HCT116 (cell line): ENCODE measurements around the gene MOB2. TPM values are rescaled to one million over a fixed set of nuclear protein-coding genes. Genes with fewer than 3 reads are reported as not detected.
A peak's percentile ranks its signal among the peaks of the same experiment; 100 is the strongest.

Source experiments
- ATAC-seq: fragments of 200-7000 bp; cut with Tn5 transposase; 2 replicates; pipeline ENCODE4 v1.9.1; 2020; ENCODE audit warnings: mild to moderate bottlenecking, moderate library complexity
- BruUV-seq: library from RNA; stranded (reverse); fragments of 400-500 nt; replicated peaks from 2 replicates; lab custom pipeline; 2021; lab: Mats Ljungman, UMichigan
- CTCF ChIA-PET: fragments of 300-600 bp; sonication (Branson Sonifier 250); formaldehyde crosslinking; loops from one replicate; lab custom pipeline; 2021; ENCODE audit warnings: antibody characterized with exemption; lab: Charles Lee
- POLR2A ChIA-PET: fragments of 300-600, 350-600 bp; sonication (Branson Sonifier 250); formaldehyde crosslinking; loops from one replicate; lab custom pipeline; 2021; ENCODE audit warnings: antibody characterized with exemption; lab: Charles Lee
- RAD21 ChIA-PET, 2 experiments: fragments of 300-600 bp; sonication (Branson Sonifier 250); formaldehyde crosslinking; loops; one replicate each; lab custom pipeline; 2023; ENCODE audit warnings: low total read pairs in 2 of 2; ENCODE audit not compliant: uncharacterized antibody in 2 of 2, unreplicated experiment in 2 of 2, low non-redundant PET in 1 of 2; lab: Charles Lee
- DNase-seq: peaks from one replicate; pipeline ENCODE4 v3.0.0-alpha.2; 2010; ENCODE audit warnings: low read depth, low spot score
- H2AFZ ChIP-seq: fragments of 200-600 bp; shearing (Covaris generic), sonication (generic); 2 replicates; pipeline ENCODE4 v1.6.1; 2017; ENCODE audit warnings: low read depth, mixed run types, mixed read lengths, antibody characterized with exemption, low read length; ENCODE audit not compliant: poor library complexity, severe bottlenecking
- H3K27ac ChIP-seq: 2 replicates; pipeline ENCODE4 v1.5.1; 2012; ENCODE audit warnings: low read depth, low read length
- H3K27me3 ChIP-seq: fragments of 200-600 bp; sonication (generic); 2 replicates; pipeline ENCODE4 v1.6.1; 2016; ENCODE audit warnings: mixed run types, low read length, mixed read lengths; ENCODE audit not compliant: insufficient read depth
- H3K36me3 ChIP-seq, 2 experiments: fragments of 200-500 bp in 1 of 2; fragments of 200-600 bp in 1 of 2; sonication (Bioruptor generic) in 1 of 2; sonication (generic) in 1 of 2; 2 replicates each; pipeline versions ENCODE4 v1.5.1 to v1.6.1; 2014 to 2016; ENCODE audit warnings: low read length in 2 of 2, inconsistent platforms in 1 of 2, mixed read lengths in 1 of 2, mixed run types in 1 of 2; ENCODE audit not compliant: insufficient read depth in 2 of 2, control insufficient read depth in 1 of 2
- H3K4me1 ChIP-seq, 2 experiments: fragments of 200-600 bp in 1 of 2; sonication (generic) in 1 of 2; 2 replicates each; pipeline versions ENCODE4 v1.5.1 to v1.6.1; 2012 to 2017; ENCODE audit warnings: low read length in 2 of 2, inconsistent platforms in 1 of 2, mild to moderate bottlenecking in 1 of 2, mixed read lengths in 1 of 2, mixed run types in 1 of 2, moderate library complexity in 1 of 2; ENCODE audit not compliant: insufficient read depth in 2 of 2, control insufficient read depth in 1 of 2
- H3K4me2 ChIP-seq: fragments of 200-600 bp; sonication (generic); 2 replicates; pipeline ENCODE4 v1.6.1; 2017; ENCODE audit warnings: mixed run types, low read length, mixed read lengths
- H3K4me3 ChIP-seq, 2 experiments: fragments of 200-600 bp in 1 of 2; sonication (generic) in 1 of 2; replicated peaks in 1 of 2; 2 replicates each; pipeline ENCODE4 v1.5.1; 2011 to 2016; ENCODE audit warnings: low read length in 2 of 2, control low read depth in 1 of 2, low read depth in 1 of 2, mild to moderate bottlenecking in 1 of 2, mixed read lengths in 1 of 2, mixed run types in 1 of 2
- H3K79me2 ChIP-seq: fragments of 200-600 bp; sonication (generic); 2 replicates; pipeline ENCODE4 v1.6.1; 2017; ENCODE audit warnings: mild to moderate bottlenecking, mixed run types, low read length, moderate library complexity, mixed read lengths; ENCODE audit not compliant: insufficient read depth
- H3K9ac ChIP-seq: fragments of 200-600 bp; sonication (generic); 2 replicates; pipeline ENCODE4 v1.6.1; 2016; ENCODE audit warnings: low read length, mixed read lengths
- H3K9me2 ChIP-seq: fragments of 200-600 bp; sonication (generic), shearing (Covaris generic); 2 replicates; pipeline ENCODE4 v1.6.1; 2017; ENCODE audit warnings: mixed run types, mild to moderate bottlenecking, moderate library complexity; ENCODE audit not compliant: insufficient read depth
- H3K9me3 ChIP-seq, 2 experiments: fragments of 200-500 bp in 1 of 2; fragments of 200-600 bp in 1 of 2; sonication (Bioruptor generic) in 1 of 2; sonication (generic) in 1 of 2; 2 replicates each; pipeline ENCODE4 v1.6.1; 2014 to 2017; ENCODE audit warnings: low read length in 2 of 2, mixed read lengths in 2 of 2, inconsistent platforms in 1 of 2, low read depth in 1 of 2, mild to moderate bottlenecking in 1 of 2, mixed run types in 1 of 2, moderate library complexity in 1 of 2; ENCODE audit not compliant: control insufficient read depth in 1 of 2, insufficient read depth in 1 of 2
- H4K20me1 ChIP-seq: fragments of 200-600 bp; sonication (generic), shearing (Covaris generic); 2 replicates; pipeline ENCODE4 v1.6.1; 2017; ENCODE audit warnings: mixed run types, mild to moderate bottlenecking, moderate library complexity; ENCODE audit not compliant: insufficient read depth
- CBX3 ChIP-seq: IDR thresholded peaks from 2 replicates; pipeline ENCODE4 v1.6.1; 2012; ENCODE audit warnings: low read depth
- CEBPB ChIP-seq: IDR thresholded peaks from 2 replicates; pipeline ENCODE4 v1.6.1; 2012; ENCODE audit warnings: low read depth
- EZH2phosphoT487 ChIP-seq: fragments of 200-600 bp; IDR thresholded peaks from 2 replicates; pipeline ENCODE4 v1.6.1; 2018; ENCODE audit warnings: antibody characterized with exemption, borderline replicate concordance
- FOSL1 ChIP-seq: IDR thresholded peaks from 2 replicates; pipeline ENCODE4 v1.6.1; 2012; ENCODE audit warnings: low read depth
- JUND ChIP-seq: IDR thresholded peaks from 2 replicates; pipeline ENCODE4 v1.6.1; 2012
- POLR2AphosphoS5 ChIP-seq: IDR thresholded peaks from 2 replicates; pipeline ENCODE4 v1.6.1; 2011; ENCODE audit warnings: mild to moderate bottlenecking, low read depth, low read length, moderate library complexity
- RAD21 ChIP-seq: IDR thresholded peaks from 2 replicates; pipeline ENCODE4 v1.6.1; 2012; ENCODE audit warnings: low read depth, mild to moderate bottlenecking
- SP1 ChIP-seq: IDR thresholded peaks from 2 replicates; pipeline ENCODE4 v1.6.1; 2012; ENCODE audit warnings: low read depth
- SRF ChIP-seq: IDR thresholded peaks from 2 replicates; pipeline ENCODE4 v1.6.1; 2012; ENCODE audit warnings: low read depth
- intact Hi-C: fragments of 100-400 bp; cut with micrococcal nuclease; formaldehyde crosslinking; loops from 2 replicates; pipeline ENCODE4 v1.10.0; 2022
- total RNA-seq: library from RNA; stranded (reverse); gene quantifications from one replicate; pipeline ENCODE4 v1.2.1, GENCODE V29; 2021; ENCODE audit not compliant: unreplicated experiment
- TF ChIP-seq, protein P1 (sequence below), 3 experiments: fragments of 200-600 bp in 1 of 3; sonication (generic) in 1 of 3; IDR thresholded peaks in 2 of 3; conservative IDR thresholded peaks in 1 of 3; 2 replicates each; pipeline ENCODE4 v1.5.1; 2012 to 2017; ENCODE audit warnings: low read depth in 2 of 3, low read length in 2 of 3, antibody characterized with exemption in 1 of 3, borderline replicate concordance in 1 of 3, control low read depth in 1 of 3, mild to moderate bottlenecking in 1 of 3, mixed read lengths in 1 of 3, mixed run types in 1 of 3, moderate library complexity in 1 of 3; ENCODE audit not compliant: insufficient read depth in 1 of 3
- TF ChIP-seq, protein P2 (sequence below): IDR thresholded peaks from 2 replicates; pipeline ENCODE4 v1.6.1; 2012
- TF ChIP-seq, protein P3 (sequence below): IDR thresholded peaks from 2 replicates; pipeline ENCODE4 v1.6.1; 2011; ENCODE audit warnings: mild to moderate bottlenecking, low read length, moderate library complexity; ENCODE audit not compliant: insufficient replicate concordance; ENCODE audit errors: extremely low read depth

The MOB2 gene
- total RNA-seq, 1 experiment from 2014 or later = 25.7 TPM

DNA sequence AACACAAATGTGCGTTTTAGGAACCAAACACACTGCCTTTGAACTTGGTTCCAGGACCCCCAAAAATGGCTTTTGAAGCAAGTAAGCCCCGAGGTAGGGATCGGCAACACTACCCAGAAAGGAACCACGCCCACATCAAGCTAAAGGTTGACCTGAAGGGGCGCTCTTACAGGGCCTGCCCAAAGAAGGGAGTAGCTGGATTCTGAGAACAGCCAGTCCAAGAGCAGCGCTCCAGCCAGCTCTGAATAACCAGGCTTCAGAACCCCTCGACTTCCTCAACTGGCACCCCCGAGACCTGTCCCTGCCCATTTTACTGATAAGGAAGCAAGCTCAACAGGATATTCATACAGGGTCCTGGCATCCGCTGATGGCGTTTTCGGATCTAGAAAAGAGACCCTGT lies 18.9 kb upstream of the MOB2 start:
- no peaks in the 10 kb centered on the region for H3K36me3 ChIP-seq
- H3K4me1 ChIP-seq = no peaks in the 10 kb centered on the region
- RAD21 ChIA-PET = no interaction called here
- BruUV-seq = no TSS peak
- H3K27me3 ChIP-seq = no peaks in the 10 kb centered on the region
- no peak overlapping the region for H2AFZ ChIP-seq
- ATAC-seq (peak; percentile 77), DNase-seq (no peak)
- POLR2A ChIA-PET = no interaction called here
- no peak overlapping the region for H3K9ac ChIP-seq
- no peak overlapping the region for H3K4me2 ChIP-seq
- H3K9me2 ChIP-seq = no peaks in the 10 kb centered on the region
- H4K20me1 ChIP-seq = no peaks in the 10 kb centered on the region
- intact Hi-C loops = no loop called here
- no peak overlapping the region for H3K4me3 ChIP-seq
- H3K9me3 ChIP-seq = no peaks in the 10 kb centered on the region
- TF ChIP-seq, protein P1, sequence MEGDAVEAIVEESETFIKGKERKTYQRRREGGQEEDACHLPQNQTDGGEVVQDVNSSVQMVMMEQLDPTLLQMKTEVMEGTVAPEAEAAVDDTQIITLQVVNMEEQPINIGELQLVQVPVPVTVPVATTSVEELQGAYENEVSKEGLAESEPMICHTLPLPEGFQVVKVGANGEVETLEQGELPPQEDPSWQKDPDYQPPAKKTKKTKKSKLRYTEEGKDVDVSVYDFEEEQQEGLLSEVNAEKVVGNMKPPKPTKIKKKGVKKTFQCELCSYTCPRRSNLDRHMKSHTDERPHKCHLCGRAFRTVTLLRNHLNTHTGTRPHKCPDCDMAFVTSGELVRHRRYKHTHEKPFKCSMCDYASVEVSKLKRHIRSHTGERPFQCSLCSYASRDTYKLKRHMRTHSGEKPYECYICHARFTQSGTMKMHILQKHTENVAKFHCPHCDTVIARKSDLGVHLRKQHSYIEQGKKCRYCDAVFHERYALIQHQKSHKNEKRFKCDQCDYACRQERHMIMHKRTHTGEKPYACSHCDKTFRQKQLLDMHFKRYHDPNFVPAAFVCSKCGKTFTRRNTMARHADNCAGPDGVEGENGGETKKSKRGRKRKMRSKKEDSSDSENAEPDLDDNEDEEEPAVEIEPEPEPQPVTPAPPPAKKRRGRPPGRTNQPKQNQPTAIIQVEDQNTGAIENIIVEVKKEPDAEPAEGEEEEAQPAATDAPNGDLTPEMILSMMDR (IDR thresholded peaks at IDR 0.05 in 2 of 3, conservative IDR thresholded peaks at IDR 0.05 in 1 of 3; ENCODE audit: borderline replicate concordance in 1 of 3, insufficient read depth in 1 of 3, low read depth in 2 of 3, low read length in 2 of 3) = peak in 2 of 3 experiments; percentile 52 to 56; a peak in 4 of 6 replicates
- no peak for TF ChIP-seq EZH2phosphoT487
- CTCF ChIA-PET = interaction anchor here (1.1 to 1.2 kb wide), 4 partner anchors 9 to 212 kb away, joined by 3 to 4 read pairs (median 3); no protein-coding TSS in a partner anchor
- peaks cover 20% of the 10 kb centered on the region for H3K79me2 ChIP-seq
- no peak overlapping the region for H3K27ac ChIP-seq

DNA sequence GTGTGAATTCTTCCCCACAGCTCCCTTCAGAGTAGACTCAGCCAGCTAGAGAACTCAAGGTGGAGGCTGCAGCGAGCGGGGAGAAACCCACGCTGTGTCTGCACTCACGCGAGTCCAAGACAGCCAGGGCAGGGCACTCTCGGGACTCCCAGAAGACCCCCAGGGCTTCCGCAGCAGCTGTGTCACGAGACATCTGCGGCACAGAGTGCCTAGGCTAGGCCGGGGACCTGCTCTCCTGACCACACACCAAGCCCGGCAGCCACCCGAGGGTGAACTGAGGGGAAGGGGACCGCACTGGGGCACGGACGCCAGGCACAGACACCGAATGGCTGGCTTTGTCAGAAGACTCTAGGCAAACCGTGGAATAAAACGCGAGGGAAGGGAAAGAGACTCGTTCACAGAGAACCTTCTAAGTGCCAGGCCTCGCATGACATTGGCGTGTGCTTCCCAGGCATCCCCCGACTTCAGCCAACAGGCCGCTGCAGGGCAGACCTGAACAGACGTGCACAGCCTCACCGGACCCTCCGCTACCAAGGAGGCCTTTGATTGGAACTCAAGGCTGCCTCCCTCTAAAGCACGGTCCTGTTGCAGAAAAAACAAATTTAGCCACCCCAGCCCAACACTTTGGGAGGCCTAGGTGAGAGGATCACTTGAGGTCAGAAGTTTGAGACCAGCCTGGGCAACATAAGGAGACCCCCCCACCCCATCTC lies 18.2 kb upstream of the MOB2 start:
- no peak overlapping the region for H2AFZ ChIP-seq
- intact Hi-C loops = no loop called here
- peaks cover 20% of the 10 kb centered on the region for H3K79me2 ChIP-seq
- no peaks in the 10 kb centered on the region for H4K20me1 ChIP-seq
- DNase-seq (no peak), ATAC-seq (no peak)
- peaks cover 0 to under 1% of the 10 kb centered on the region in 2 experiments; a peak in 1 of 4 replicates for H3K9me3 ChIP-seq
- H3K4me2 ChIP-seq = no peak overlapping the region
- H3K4me1 ChIP-seq = no peaks in the 10 kb centered on the region
- H3K9ac ChIP-seq = no peak overlapping the region
- no peak overlapping the region for H3K27ac ChIP-seq
- no peaks in the 10 kb centered on the region for H3K9me2 ChIP-seq
- ChIA-PET POLR2A (no interaction called here), CTCF (interaction anchor here (1.1 to 1.2 kb wide), 4 partner anchors 8 to 211 kb away, joined by 3 to 4 read pairs (median 3); no protein-coding TSS in a partner anchor), RAD21 (no interaction called here)
- no peaks in the 10 kb centered on the region for H3K27me3 ChIP-seq
- H3K36me3 ChIP-seq = no peaks in the 10 kb centered on the region
- BruUV-seq = no TSS peak
- H3K4me3 ChIP-seq = no peak overlapping the region
- no peak for TF ChIP-seq FOSL1
- no peak for TF ChIP-seq SP1
- no peak for TF ChIP-seq CEBPB
- no peak for TF ChIP-seq RAD21
- TF ChIP-seq SRF = no peak
- TF ChIP-seq, protein P2, sequence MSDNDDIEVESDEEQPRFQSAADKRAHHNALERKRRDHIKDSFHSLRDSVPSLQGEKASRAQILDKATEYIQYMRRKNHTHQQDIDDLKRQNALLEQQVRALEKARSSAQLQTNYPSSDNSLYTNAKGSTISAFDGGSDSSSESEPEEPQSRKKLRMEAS = no peak
- TF ChIP-seq, protein P1 (IDR thresholded peaks at IDR 0.05 in 2 of 3, conservative IDR thresholded peaks at IDR 0.05 in 1 of 3; ENCODE audit: borderline replicate concordance in 1 of 3, insufficient read depth in 1 of 3, low read depth in 2 of 3, low read length in 2 of 3) = no peak
- TF ChIP-seq, protein P3, sequence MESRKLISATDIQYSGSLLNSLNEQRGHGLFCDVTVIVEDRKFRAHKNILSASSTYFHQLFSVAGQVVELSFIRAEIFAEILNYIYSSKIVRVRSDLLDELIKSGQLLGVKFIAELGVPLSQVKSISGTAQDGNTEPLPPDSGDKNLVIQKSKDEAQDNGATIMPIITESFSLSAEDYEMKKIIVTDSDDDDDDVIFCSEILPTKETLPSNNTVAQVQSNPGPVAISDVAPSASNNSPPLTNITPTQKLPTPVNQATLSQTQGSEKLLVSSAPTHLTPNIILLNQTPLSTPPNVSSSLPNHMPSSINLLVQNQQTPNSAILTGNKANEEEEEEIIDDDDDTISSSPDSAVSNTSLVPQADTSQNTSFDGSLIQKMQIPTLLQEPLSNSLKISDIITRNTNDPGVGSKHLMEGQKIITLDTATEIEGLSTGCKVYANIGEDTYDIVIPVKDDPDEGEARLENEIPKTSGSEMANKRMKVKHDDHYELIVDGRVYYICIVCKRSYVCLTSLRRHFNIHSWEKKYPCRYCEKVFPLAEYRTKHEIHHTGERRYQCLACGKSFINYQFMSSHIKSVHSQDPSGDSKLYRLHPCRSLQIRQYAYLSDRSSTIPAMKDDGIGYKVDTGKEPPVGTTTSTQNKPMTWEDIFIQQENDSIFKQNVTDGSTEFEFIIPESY = no peak
- no peak for TF ChIP-seq JUND
- no peak for TF ChIP-seq POLR2AphosphoS5
- no peak for TF ChIP-seq CBX3
